GM19328 (cell line): ENCODE measurements around the gene ARMC6.
"Not testable (repeated sequence)": the region's sequence is repeated elsewhere in the genome, so short reads cannot be mapped to it uniquely, and the experiment has no call there.

ENCODE experiments used
- ATAC-seq: cut with Tn5 transposase; IDR thresholded peaks from one replicate; pipeline ENCODE4 v1.9.1; 2021; ENCODE audit warnings: mild to moderate bottlenecking, moderate library complexity; ENCODE audit not compliant: unreplicated experiment

Gene ARMC6

DNA sequence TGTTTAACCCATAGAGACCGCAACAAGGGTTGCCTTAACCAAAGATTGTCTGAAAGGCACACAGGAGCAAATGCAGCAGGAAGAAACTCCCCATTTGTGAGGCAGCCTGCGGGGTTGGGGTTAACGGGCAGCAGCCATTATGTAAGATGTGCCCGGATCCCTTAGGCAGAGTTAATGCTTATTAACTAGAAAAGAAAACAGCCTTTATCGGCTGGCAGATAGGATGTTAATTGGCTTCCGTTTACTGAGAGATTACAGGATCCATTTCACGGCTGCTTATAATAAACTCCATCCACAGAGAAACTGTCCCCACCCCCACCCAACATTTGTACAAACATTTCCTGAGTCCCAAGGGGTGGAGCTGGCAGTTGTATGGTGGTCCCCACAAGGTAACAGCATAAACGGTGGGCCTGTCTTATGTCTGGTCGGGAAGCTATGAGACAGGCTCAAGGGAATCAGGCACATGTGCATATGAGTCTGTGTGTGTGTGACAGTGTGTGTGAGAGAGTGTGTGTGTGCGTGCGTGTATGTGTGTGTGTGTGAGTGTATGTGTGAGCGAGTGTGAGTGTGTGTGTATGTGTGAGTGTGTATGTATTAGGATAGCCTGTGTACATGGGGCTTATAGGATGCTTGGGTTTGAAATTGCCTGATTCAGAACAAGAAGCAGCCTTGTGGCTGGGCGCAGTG is 40.9 kb downstream of the ARMC6 start:
- ATAC-seq = no peak

DNA sequence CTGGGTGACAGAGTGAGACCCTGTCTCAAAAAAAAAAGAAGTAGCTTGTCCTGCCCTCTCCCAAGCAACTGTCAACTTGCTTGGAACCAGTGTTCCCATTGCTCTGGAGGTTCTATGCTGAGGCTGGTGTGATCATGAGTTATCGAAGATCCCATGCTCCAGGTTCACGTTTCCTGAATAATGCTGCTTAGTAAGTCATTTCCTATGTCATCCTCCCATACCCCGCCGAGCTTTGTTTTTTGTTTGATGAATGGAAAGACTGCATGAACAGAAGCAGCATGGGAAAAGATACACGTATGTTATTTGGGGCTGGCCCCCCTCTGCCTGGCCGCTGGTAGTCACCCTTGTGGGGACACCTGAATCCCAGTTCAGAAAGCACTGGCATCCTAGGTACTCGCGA is 41.7 kb downstream of the ARMC6 start:
- no peak for ATAC-seq

DNA sequence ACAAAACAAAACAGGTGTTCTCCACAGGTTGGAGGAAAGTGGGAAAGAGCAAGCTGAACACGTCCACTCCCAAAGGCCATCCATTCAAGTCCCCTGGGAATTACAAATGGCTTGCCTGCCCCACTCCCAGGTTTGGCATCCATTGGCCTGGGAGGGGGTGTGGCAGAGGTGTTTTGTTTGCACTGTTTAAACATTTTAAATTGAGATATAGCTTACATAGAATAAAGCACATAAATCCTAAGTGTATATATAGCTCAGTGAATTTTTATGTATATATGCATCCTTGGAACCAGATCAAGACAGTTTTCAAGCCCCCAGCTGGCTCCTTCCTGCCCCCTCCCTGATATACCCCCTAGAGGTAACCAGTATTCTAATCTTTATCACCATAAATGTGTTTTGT is 43.1 kb downstream of the ARMC6 start:
- ATAC-seq = no peak

DNA sequence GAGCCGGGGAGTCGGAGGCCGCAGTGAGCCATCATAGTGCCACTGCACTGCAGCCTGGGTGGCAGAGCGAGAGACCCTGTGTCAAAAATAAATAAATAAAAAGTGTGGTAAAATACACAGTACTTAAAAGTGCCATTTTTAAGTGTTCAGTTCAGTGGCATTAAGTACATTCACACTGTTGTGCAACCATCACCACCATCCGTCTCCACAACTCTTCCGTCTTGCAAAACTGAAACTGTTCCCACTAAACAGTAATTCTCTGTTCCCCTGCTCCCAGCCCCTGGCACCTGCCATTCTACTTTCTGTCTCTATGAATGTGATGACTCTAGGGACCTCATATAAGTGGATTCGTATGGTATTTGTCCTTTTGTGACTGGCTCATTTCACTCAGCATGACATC is 43.7 kb downstream of the ARMC6 start:
- ATAC-seq = no peak

DNA sequence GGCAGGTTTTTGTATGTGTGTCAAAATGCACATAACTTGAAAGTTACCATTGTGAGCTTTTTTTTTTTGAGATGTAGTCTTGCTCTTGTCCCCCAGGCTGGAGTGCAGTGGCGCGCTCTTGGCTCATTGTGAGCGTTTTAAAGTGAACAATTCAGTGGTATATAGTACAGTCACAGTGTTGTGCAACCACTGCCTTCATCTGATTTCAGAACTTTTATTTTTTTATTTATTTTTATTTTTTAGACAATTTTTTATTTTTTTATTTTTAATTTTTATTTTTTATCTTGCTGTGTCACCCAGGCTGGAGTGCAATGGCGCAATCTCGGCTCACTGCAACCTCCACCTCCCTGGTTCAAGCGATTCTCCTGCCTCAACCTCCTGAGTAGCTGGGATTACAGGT is 45.4 kb downstream of the ARMC6 start:
- no peak for ATAC-seq

DNA sequence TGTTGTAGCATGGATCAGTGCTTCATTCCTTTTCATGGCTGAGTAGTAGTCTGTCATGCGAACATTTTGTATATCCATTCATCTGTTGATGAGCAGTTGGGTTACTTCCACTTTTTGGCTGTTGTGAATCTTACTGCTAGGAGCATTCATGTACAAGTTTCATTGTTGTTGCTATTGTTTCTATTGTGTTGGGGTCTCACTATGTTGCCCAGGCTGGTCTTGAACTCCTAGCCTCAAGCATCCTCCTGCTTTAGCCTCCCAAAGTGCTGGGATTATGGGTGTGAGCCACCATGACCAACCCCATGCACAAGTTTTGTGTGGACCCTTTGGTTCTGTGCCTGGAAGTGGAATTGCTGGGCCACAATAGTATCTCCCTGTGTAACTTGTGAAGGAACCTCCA is 46.2 kb downstream of the ARMC6 start:
- ATAC-seq = no peak

DNA sequence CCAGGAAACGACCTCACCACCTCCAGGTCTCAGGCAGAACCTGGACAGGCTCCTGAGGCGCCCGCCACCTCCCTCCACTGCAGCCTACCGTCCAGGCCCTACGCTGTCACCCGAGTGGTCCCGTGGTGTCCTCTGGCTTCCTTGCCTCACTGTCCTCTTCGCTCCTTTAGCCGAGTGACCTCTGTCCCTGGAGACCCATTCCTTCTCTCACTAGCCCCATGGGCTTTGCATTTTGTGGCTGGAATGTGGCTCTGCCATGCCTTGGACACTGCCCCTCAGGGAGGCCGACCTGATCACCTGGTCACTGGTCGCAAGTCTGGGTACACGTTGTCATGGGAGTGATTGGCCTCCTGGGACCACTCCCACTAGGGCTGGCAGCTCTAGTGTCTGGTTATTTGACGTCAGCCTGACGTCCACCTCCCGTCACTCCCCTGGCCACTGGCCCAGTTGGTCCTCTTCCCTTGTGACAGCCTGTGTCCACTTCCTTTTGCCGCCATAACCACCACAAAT is 48.3 kb downstream of the ARMC6 start:
- no peak for ATAC-seq

DNA sequence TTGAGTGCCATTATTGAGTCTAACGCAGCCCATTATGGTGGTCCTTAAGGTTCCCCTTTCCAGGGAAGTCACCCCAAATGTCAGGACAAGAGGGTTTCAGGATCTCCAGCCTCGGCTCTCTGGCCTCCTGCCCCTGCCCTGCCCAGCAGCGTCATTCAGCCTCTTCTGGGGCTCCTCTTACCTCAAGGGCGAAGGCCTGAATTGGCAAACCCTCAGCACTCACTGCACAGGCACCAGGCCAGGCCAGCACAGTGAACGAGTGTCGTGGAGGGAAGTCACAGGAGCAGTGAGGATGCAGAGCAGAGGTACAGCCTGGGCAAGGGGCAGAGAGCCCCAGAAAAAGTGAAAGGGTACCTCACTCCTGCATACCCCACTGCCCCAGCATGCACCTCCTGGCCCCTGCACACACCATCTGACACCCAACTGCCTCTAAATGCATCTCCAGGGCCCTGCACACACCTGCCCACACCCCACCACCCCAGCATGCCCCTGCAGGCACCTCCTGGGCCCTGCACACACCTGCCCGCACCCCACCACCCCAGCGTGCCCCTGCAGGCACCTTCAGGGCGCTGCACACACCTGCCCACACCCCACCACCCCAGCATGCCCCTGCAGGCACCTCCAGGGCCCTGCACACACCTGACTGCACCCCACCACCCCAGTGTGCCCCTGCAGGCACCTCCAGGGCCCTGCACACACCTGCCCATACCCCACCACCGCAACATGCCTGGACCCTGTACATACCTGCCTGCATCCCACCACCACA is 50.2 kb downstream of the ARMC6 start:
- no peak for ATAC-seq

DNA sequence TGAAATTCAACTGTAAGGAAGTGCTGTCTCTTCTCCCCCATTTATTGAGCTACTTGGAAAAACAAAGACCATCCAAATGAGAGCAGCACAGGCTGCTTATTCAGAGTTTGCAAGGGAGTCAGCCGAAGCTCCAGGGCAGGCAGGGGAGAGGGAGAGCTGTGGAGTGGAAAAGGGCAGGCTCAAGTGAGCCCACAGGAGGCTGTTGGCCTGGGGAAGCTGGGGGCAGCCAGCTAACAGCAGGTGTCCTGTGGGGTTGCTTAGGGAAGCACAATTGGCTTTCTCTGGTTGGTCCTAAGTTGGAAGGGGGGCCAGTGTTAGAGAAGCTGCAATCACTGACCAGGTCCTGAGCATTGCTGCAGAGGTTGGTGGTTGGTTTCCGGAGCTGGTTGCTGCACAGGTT is 54.3 kb downstream of the ARMC6 start:
- ATAC-seq = no peak

DNA sequence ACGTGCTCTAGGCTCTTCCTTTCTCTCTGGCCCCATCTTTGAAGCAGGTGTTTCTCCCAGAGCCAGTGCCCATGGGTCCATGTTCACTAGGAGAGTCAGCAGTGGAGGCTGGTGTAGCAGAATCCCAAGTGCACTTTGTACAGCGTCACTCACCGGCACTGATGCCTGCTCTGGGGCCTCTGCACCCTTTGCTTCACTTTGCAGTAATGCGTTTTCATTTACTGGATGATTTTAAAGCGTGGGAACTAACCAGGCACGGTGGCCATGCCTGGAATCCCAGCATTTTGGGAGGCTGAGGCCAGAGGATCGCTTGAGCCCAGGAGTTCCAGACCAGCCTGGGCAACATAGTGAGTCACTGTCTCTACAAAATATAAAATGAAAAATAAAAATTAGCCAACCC is 61.1 kb downstream of the ARMC6 start:
- no peak for ATAC-seq

DNA sequence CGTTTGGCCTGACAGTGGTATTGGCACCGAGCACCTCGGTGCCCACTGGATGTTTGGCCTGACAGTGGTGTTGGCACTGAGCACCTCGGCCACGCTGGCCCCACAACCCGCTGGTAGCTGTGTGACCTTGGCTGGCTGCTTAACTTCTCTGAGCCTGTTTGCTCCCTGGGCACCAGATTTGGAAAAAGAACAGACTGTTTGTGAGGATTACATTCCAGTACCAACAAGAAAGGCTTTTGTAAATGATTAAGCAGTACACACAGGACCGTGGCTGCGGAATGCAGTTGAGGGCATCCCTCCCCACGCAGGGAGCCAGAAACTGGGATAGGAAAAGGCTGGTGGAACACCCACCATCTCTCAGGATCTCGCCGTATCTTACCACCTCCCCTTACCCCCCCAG is 62.3 kb downstream of the ARMC6 start:
- no peak for ATAC-seq

DNA sequence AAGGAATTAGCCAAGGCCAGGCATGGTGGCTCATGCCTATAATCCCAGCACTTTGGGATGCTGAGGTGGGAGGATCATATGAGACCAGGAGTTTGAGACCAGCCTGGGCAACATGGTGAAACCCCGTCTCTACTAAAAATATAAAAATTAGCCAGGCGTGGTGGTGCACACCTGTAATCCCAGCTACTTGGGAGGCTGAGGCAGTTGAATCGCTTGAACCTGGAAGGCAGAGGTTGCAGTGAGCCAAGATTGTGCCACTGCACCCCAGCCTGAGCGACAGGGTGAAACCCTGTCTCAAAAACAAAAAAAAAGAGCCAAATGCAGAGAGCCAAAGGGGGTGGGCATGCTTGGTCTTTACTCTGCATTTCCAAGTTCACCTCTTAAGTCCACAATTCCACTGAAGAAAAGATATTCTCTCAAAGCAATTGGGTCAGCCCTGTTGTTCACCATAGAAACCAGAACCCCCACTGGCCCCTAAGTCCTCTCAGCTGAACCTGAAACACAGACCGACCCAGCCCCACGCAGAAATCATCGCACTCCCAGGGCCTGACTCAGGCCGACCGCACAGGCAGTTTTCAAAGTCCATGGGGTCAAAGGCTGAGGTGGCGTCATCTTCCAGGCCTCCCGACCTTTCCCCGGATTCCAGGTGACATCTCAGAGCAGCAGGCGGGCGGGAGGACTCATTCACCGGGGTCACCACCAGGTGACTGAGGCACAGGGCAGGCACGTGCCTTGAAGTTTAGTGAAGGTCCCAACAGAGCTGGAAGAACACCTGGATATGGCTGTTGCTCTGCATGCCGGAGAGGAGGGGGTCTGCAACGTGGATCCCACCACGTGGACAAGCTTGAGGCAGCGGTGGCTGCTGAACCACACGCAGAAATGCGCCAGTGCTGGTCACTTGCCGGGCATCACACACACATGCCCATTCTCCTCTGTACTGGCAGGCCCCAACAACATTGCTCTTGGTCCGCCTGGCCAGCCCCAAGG is 63.5 kb downstream of the ARMC6 start:
- ATAC-seq = no peak

DNA sequence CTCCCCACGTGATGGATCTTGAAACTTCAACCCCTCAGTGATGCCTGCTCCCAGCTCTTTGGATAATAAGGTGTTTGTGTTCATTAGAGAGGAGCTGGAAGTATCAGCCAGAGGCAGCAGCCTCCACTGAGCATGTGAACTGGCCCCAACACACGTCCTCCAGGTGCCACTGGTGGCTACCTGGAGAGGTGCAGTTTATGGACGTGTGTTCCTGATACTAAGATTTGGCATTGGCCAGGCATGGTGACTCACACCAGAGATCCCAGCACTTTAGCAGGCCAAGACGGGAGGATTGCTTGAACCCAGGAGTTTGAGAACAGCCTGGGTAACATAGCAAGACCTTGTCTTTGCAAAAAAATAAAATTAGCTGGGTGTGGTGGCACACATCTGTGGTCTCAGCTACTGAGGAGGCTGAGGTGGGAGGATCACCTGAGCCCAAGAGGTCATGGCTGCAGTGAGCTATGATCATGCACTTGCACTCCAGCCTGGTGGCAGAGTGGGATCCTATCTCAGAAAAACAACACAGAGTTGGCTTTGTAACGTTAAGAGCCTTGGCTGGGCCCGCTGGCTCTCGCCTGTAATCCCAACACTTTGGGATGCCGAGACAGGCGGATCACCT is 64.8 kb downstream of the ARMC6 start:
- ATAC-seq = no peak

DNA sequence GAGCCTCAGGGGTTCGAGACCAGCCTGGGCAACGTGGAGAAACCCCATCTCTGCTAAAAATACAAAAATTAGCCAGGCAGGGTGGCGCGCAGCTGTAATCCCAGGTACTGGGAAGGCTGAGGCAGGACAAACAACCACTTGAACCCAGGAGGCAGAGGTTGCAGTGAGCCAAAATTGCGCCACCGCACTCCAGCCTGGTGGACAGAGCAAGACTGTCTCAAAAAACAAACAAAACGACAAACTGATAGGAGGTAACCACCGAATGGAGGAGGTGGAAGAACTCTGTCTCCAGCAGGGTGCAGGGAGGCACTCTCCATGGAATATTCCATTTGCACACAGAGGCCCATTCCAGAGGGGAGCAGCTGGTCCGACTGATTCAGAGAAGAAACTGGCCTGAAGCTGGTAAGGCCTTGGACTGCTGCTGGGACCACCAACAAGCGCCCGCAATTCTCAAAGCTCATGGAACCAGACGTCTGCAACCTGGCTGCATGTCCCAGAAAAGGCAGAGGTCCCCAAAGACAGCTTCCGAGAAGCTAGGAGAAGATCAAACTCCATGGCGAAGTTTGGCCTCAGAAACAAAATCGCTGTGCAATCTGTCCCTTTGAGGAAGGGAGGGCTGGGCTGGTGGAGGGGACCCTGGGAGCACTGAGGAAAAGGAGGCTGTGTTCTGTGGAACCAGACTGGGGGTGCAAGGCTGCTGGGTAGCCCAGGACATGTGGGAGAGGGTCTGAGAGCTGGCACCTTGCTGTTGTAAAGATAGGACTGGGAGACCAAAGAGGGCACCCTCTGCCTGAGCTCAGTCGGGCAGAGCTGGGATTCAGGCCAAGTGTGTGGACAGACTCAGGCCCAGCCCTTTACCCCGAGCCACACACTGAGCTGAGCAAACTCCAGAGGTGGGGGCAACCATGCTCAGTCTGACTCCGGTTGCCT is 65.6 kb downstream of the ARMC6 start:
- ATAC-seq = no peak

DNA sequence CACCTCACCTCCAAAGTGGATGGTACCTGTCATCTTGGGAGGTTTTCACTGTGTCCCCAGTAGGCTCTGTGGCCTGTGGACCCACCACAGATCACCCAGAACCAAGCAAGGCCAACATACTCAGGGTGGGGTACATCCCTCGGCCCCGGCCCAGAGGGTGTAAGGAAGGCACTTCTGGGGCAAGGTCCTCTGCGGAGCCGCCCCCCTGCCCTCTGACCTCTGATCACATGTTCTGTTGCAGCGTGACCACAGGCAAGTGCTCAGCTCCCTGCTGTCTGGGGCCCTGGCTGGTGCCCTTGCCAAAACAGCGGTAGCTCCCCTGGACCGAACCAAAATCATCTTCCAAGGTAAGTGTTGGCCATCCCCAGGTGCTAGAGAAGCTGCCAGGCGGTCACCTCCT is 68.1 kb downstream of the ARMC6 start:
- ATAC-seq = no peak

DNA sequence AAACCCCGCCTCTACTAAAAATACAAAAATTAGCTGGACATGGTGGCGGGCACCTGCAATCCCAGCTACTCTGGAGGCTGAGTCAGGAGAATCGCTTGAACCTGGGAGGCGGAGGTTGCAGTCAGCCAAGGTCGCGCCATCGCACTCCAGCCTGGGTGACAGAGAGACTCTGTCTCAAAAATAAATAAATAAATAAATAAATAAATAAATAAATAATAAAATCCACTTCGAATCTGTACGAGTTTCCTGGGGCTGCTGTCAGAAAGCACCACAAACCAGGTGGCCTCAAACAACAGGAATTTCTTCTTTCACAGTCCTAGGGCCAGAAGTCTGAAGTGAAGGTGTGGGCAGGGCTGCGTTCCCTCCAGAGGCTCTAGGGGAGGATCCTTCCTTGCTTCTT is 69.2 kb downstream of the ARMC6 start:
- not testable (repeated sequence) for ATAC-seq

DNA sequence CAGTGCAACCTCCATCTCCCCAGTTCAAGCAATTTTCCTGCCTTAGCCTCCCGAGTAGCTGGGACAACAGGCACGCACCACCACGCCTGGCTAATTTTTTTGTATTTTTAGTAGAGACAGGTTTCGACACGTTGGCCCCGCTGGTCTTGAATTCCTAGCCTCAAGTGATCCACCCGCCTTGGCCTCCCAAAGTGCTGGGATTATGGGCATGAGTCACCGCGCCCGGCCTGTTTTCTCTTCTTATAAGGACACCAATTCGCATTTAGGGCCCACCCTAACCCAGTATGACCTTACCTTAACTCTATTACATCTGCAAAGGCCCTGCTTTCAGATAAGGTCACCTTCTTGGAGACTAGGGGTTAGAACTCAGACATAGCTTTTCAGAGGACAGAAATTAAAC is 69.8 kb downstream of the ARMC6 start:
- ATAC-seq = no peak

DNA sequence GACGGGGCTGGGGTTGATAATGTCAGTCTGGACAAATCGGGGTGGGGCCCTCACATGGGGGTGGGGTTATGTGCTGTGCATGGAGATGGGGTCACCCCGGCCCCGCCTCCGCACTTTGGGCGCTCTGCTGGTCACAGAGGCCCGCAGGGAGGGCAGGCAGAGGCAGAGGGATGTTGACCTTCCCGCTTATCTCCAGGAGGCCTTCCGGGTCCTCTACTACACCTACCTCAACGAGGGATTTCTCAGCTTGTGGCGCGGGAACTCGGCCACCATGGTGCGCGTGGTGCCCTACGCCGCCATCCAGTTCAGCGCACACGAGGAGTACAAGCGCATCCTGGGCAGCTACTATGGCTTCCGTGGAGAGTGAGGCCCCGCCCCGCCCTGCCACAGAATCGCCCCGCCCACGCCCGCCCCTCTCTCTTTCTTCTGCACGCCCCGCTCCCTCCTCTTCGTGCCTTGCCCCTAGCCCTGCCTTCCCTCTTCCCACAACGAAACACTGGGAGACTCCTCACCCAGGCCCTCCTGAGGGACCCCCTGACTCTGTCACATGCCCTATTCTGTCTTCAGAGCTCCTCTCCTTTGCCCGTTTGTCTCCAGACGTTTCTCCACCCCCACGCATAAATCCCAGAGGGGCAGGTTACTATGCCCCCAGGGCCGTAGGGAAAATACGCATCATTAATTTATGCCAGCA is 72.1 kb downstream of the ARMC6 start:
- ATAC-seq = no peak

DNA sequence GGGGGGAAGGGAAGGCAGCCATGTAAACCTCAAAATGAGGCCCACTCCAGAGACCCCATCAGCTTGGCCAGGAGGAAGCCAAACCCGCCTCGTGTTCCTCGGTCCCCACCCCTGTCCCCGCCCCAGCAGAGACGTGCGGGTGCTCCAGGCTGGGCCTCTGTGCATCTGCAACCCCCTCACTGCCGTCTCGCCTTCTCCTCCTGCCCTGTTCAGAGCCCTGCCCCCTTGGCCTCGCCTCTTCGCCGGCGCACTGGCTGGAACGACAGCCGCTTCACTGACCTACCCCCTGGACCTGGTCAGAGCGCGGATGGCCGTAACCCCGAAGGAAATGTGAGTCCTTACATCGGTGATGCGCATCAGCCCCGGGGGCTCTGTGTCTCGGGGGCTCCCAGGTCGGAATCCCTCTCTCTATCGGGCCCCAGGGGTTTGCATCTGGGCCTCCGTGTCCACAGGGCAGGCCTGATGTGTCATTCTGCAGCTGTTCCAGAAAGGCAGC is 72.7 kb downstream of the ARMC6 start:
- no peak for ATAC-seq
